Body of pancreas (tissue), 4 donors: ENCODE measurements around the gene EPHB1.

Experiments used
- CTCF ChIP-seq, 7 experiments: fragments of 450-650 bp in 4 of 7; fragments of 200-600 bp in 3 of 7; sonication (generic) in 3 of 7; IDR thresholded peaks; one replicate each; pipeline ENCODE4 v1.5.1; 2016 to 2019; ENCODE audit warnings: antibody characterized with exemption in 7 of 7
- POLR2A ChIP-seq, 3 donors: fragments of 450-650 bp; IDR thresholded peaks; one replicate each; pipeline ENCODE4 v1.6.1; 2016; ENCODE audit warnings: antibody characterized with exemption in 3 of 3, mild to moderate bottlenecking in 2 of 3

- TF ChIP-seq POLR2A (IDR thresholded peaks at IDR 0.05) (no peak), CTCF (IDR thresholded peaks at IDR 0.05) (no peak)
Observed at GRCh38 chr3:135125171-135125801, 330.2 kb downstream of the EPHB1 start.
